Heart right ventricle (tissue), 16 donors: ENCODE measurements around the gene SURF4. TPM values are rescaled to one million over a fixed set of nuclear protein-coding genes. Genes with fewer than 3 reads are reported as not detected.

Experiments
- ATAC-seq, 8 donors: fragments of 200-7000 bp; cut with Tn5 transposase; one replicate each; pipeline ENCODE4 v1.9.1; 2020; ENCODE audit warnings: mild to moderate bottlenecking in 8 of 8, moderate library complexity in 8 of 8, moderate number of reproducible peaks in 1 of 8
- DNase-seq, 2 donors: peaks; one replicate each; pipeline ENCODE4 v3.0.0-alpha.2; 2020
- H3K27ac ChIP-seq, 10 donors: fragments of 200-600 bp; sonication (generic) in 2 of 10; one replicate each; pipeline versions ENCODE4 v1.5.0 to v1.8.0; 2020 to 2022; ENCODE audit warnings: mild to moderate bottlenecking in 3 of 10
- H3K27me3 ChIP-seq, 7 donors: fragments of 200-600 bp; one replicate each; pipeline ENCODE4 v1.8.0; 2021 to 2022; ENCODE audit warnings: mild to moderate bottlenecking in 2 of 7
- H3K36me3 ChIP-seq, 9 donors: fragments of 200-600 bp; sonication (generic) in 1 of 9; one replicate each; pipeline versions ENCODE4 v1.5.0 to v1.8.0; 2020 to 2022; ENCODE audit warnings: mild to moderate bottlenecking in 2 of 9
- H3K4me1 ChIP-seq, 9 donors: fragments of 200-600 bp; sonication (generic) in 1 of 9; one replicate each; pipeline versions ENCODE4 v1.5.0 to v1.8.0; 2020 to 2022; ENCODE audit warnings: mild to moderate bottlenecking in 4 of 9
- H3K4me3 ChIP-seq, 10 donors: fragments of 200-600 bp; sonication (generic) in 2 of 10; one replicate each; pipeline versions ENCODE4 v1.5.0 to v1.8.0; 2020 to 2022; ENCODE audit warnings: mild to moderate bottlenecking in 7 of 10, moderate library complexity in 2 of 10
- H3K9me3 ChIP-seq, 11 donors: fragments of 200-600 bp in 10 of 11; sonication (generic) in 2 of 11; one replicate each; pipeline versions ENCODE4 v1.5.0 to v1.8.0; 2013 to 2022; ENCODE audit warnings: mild to moderate bottlenecking in 2 of 11, control low read depth in 1 of 11, moderate library complexity in 1 of 11
- CTCF ChIP-seq, 9 donors: fragments of 200-600 bp; sonication (generic) in 2 of 9; IDR thresholded peaks; one replicate each; pipeline versions ENCODE4 v1.5.0 to v1.8.0; 2021 to 2022; ENCODE audit warnings: antibody characterized with exemption in 9 of 9, mild to moderate bottlenecking in 5 of 9, moderate library complexity in 1 of 9
- WGBS, 2 donors: extraction: QIAGEN DNeasy Blood & Tissue Kit; methylation state at CpG; one replicate each; pipeline ENCODE4 v1.1.7; 2013; ENCODE audit warnings: inconsistent platforms in 1 of 2; 5-methylcytosine and 5-hydroxymethylcytosine counted together
- intact Hi-C, 10 donors: fragments of 100-400 bp; cut with DNase I; formaldehyde crosslinking; loops; one replicate each; pipeline versions ENCODE4 v1.11.1 to v1.14.2; 2022
- polyA plus RNA-seq, 2 donors: library from polyadenylated mRNA; stranded (reverse); fragments of 200-250 nt; gene quantifications; one replicate each; pipeline ENCODE4 v1.2.3, GENCODE V29; 2013
- total RNA-seq, 10 donors: library from RNA; stranded (reverse); fragmentation: NEBNext Ultra II Directional in 3 of 10; extraction: Animal tissue kit (Norgen Biotek cat#: 25700) in 3 of 10; gene quantifications; one replicate each; pipeline versions ENCODE4 v1.2.1 to v1.2.4, GENCODE V29; 2021 to 2023
- donor health status: Arrhythmogenic right ventricular cardiomyopathy.
- donor health status: ischemic (EF 13 %, LVEDD 7.1; RV severe dilation, severe dysfunction).
- donor health status: healthy with polysubstance abuse.
- donor health status: DM: no; HTN: yes; CAD: no.
- donor health status: DM: no; HTN: no; CAD: no.
- donor health status: ischemic (EF 25% LVEDD 6.9; RV normal size, moderate dysfunction).
- donor health status: ischemic (EF 25% LVEDD 5.7; RV mildly dilated, moderate dysfunction).
- donor health status: healthy.
- donor health status: DM: yes; HTN: yes; CAD: no.
- donor health status: Ischemic cardiomyopathy.
- donor health status: ischemic (EF 35%, LVEDD 5.7; RV mildly dilated, moderate dysfunction).
- donor health status: nonischemic (EF 11% LVEDD 7.7; RV severe dilation, severe dysfunction).
- donor health status: DM: yes; HTN: yes; CAD: no.
- donor health status: PGD.
- donor health status: ischemic (EF 29% LVEDD 5.4; RV normal size, mild dysfunction).
- donor health status: nonischemic (EF 23%, LVEDD 6.1; RV moderate dilation, normal function).

The SURF4 gene
- total and polyA plus RNA-seq, 12 donors = 21.5 to 113 (median 64.2) TPM

DNA sequence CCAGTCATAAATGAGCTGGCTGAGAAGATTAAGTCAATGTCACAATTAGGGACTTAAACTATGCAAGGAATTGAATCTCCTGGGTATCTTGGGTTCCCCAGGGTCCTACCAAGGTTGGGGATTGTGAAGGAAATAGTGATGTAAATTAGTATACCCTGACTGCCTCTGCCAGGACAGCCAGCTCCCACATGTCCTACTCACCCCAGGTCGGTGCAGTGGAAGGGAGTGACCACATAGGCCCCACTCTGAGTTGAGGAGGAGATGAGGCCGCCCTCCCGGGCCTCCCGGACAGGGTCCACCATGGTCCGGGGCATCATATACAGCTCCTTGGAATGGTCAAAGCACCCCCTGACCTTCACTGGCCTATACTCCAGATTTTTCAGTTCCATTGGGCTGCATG, 22.3 kb downstream of the SURF4 start:
- no peaks in the 10 kb centered on the region for H3K27me3 ChIP-seq
- H3K9me3 ChIP-seq = no peaks in the 10 kb centered on the region
- no peak for TF ChIP-seq CTCF (IDR thresholded peaks at IDR 0.05)
- 77 to 84% methylated on average over 5 of the region's 5 CpGs for WGBS, 2 donors
- H3K4me1 ChIP-seq = peaks cover 5 to 47% (median 43%) of the 10 kb centered on the region in 9 donors
- H3K36me3 ChIP-seq = peaks cover 0 to 62% (median 37%) of the 10 kb centered on the region in 9 donors
- intact Hi-C loops = loop anchor here in 1 of 10 donors (10.0 kb wide), 1 partner anchor 61 kb away; the partner anchor contains the start of gene REXO4
- DNase-seq = no peak
- no peak overlapping the region for H3K4me3 ChIP-seq
- ATAC-seq = no peak
- no peak overlapping the region for H3K27ac ChIP-seq

GRCh38 chr9:133352635-133353340, 23.1 kb downstream of the SURF4 start:
- WGBS, 2 donors = 74 to 81% methylated on average over 8 of the region's 8 CpGs
- H3K4me3 ChIP-seq = no peak overlapping the region
- H3K36me3 ChIP-seq = peaks cover 0 to 60% (median 37%) of the 10 kb centered on the region in 9 donors
- no peak overlapping the region for H3K27ac ChIP-seq
- DNase-seq (no peak), ATAC-seq (no peak)
- no peak for TF ChIP-seq CTCF (IDR thresholded peaks at IDR 0.05)
- peaks cover 5 to 45% (median 40%) of the 10 kb centered on the region in 9 donors for H3K4me1 ChIP-seq
- intact Hi-C loops = loop anchor here in 1 of 10 donors (10.0 kb wide), 1 partner anchor 62 kb away; the partner anchor contains the start of gene REXO4
- H3K27me3 ChIP-seq = no peaks in the 10 kb centered on the region
- no peaks in the 10 kb centered on the region for H3K9me3 ChIP-seq

DNA sequence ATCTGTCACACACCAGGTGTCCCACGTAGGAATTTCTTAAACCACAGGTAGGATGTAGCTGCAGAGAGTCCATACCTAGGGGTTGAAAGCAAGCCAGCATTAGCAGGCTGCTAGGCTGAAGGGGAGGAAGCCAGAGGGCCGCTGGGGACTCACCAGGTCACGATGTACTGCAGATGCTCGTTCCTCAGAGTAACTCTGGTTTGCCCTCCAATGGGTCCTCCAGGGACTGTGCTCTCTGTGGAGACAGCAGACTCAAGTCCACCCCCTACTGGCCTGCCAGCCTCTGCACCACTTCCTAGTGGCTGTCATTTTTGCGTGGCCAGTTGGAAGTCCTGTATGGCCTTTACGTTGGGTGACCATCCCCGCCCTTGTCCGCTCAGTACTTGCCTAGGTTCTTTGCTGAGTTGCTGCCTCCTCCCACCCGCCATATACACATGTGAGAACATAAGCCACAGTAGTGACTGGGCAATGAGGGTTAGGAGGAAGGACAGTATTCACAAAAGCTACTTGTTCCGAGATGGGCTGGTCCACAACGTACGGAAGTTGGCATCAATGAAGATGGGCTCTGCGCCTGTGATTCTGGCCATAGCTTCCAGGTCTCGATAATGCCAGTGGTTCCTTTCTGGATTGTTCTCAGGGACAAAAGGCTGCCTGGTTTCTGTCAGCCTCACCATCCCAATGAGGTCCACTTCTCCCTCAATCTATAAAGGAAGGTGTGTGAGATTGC, 23.8 kb downstream of the SURF4 start:
- H3K4me3 ChIP-seq = no peak overlapping the region
- no peak overlapping the region for H3K27ac ChIP-seq
- ATAC-seq = no peak
- WGBS, 2 donors = 74 to 77% methylated on average over 14 of the region's 14 CpGs
- DNase-seq = no peak
- H3K27me3 ChIP-seq = no peaks in the 10 kb centered on the region
- intact Hi-C loops = loop anchor here in 1 of 10 donors (10.0 kb wide), 1 partner anchor 63 kb away; the partner anchor contains the start of gene REXO4
- H3K4me1 ChIP-seq = peaks cover 3 to 40% (median 37%) of the 10 kb centered on the region in 9 donors
- peak in 6 of 9 donors; percentile 15 to 51 (median 36) for TF ChIP-seq CTCF (IDR thresholded peaks at IDR 0.05)
- H3K36me3 ChIP-seq = peaks cover 0 to 60% (median 37%) of the 10 kb centered on the region in 9 donors
- no peaks in the 10 kb centered on the region for H3K9me3 ChIP-seq

- Histone ChIP-seq H3K27ac (no peak overlapping the region), H3K36me3 (peaks cover 0 to 60% (median 37%) of the 10 kb centered on the region in 9 donors), H3K4me3 (no peak overlapping the region), H3K4me1 (peaks cover 5 to 41% (median 38%) of the 10 kb centered on the region in 9 donors), H3K9me3 (no peaks in the 10 kb centered on the region), H3K27me3 (no peaks in the 10 kb centered on the region)
- no peak for DNase-seq
- no peak for TF ChIP-seq CTCF (IDR thresholded peaks at IDR 0.05)
- intact Hi-C loops = loop anchor here in 1 of 10 donors (10.0 kb wide), 1 partner anchor 63 kb away; the partner anchor contains the start of gene REXO4
- no peak for ATAC-seq
- WGBS, 2 donors = 93% methylated on average over 3 of the region's 3 CpGs
Observed at GRCh38 chr9:133351526-133351907, 24.3 kb downstream of the SURF4 start.
